Measurements from ENCODE around the gene CA9. TPM values are rescaled to one million over a fixed set of nuclear protein-coding genes. Genes with fewer than 3 reads are reported as not detected.

The CA9 gene
- total RNA-seq, 1 experiment from 2014 or later, result 8.5 TPM

DNA sequence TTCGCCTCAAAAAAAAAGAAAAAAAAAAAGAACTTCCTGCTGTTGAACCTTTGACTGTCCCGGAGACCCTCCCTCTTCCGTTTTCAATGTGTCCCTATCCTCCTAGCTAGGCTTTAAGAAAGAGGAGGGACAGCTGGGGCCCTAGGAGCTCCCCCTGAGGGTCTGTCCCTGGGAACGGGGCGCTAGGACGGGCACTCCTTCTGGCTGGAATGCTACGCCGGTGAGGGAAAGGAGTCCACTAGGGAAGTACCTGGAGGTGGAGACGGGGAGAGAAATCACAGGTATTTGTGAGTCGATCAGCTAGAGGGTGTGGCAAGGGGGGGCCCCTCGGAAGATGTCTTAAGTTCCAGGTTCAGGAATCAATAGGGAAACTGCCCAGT, 27.6 kb upstream of the CA9 start:
- H3K4me2 ChIP-seq (ENCODE audit: low read length), result peak overlapping the region; percentile 78
- intact Hi-C loops (cut with micrococcal nuclease), result no loop called here
- no peaks in the 10 kb centered on the region for H3K9me2 ChIP-seq (ENCODE audit: insufficient read depth)
- POLR2A ChIA-PET, result interaction anchor here (1.7 kb wide), 1 partner anchor 11 kb away, joined by 6 read pairs; the partner anchor contains the start of genes CCDC107 and RMRP
- peaks cover 6 to 20% of the 10 kb centered on the region in 2 experiments; a peak in 3 of 4 replicates for H3K4me1 ChIP-seq (ENCODE audit: control insufficient read depth in 1 of 2, insufficient read depth in 2 of 2, low read length in 2 of 2)
- peak overlapping the region; percentile 49 for H2AFZ ChIP-seq (ENCODE audit: low read depth, low read length, poor library complexity, severe bottlenecking)
- H3K27me3 ChIP-seq (ENCODE audit: insufficient read depth, low read length), result no peaks in the 10 kb centered on the region
- peak overlapping the region; percentile 52 for H3K9ac ChIP-seq (ENCODE audit: low read length)
- TSS peak; percentile 71 for BruUV-seq (replicated peaks)
- DNase-seq (ENCODE audit: low read depth, low spot score) (peak; percentile 22), ATAC-seq (peak; percentile 61)
- TF ChIP-seq, protein P1, sequence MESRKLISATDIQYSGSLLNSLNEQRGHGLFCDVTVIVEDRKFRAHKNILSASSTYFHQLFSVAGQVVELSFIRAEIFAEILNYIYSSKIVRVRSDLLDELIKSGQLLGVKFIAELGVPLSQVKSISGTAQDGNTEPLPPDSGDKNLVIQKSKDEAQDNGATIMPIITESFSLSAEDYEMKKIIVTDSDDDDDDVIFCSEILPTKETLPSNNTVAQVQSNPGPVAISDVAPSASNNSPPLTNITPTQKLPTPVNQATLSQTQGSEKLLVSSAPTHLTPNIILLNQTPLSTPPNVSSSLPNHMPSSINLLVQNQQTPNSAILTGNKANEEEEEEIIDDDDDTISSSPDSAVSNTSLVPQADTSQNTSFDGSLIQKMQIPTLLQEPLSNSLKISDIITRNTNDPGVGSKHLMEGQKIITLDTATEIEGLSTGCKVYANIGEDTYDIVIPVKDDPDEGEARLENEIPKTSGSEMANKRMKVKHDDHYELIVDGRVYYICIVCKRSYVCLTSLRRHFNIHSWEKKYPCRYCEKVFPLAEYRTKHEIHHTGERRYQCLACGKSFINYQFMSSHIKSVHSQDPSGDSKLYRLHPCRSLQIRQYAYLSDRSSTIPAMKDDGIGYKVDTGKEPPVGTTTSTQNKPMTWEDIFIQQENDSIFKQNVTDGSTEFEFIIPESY (IDR thresholded peaks at IDR 0.05; ENCODE audit: extremely low read depth, insufficient replicate concordance, low read length), result no peak
- peak in 1 of 3 experiments; percentile 22; a peak in 3 of 6 replicates for TF ChIP-seq CTCF (IDR thresholded peaks at IDR 0.05 in 2 of 3, conservative IDR thresholded peaks at IDR 0.05 in 1 of 3; ENCODE audit: borderline replicate concordance in 1 of 3, insufficient read depth in 1 of 3, low read depth in 2 of 3, low read length in 2 of 3)
- peak overlapping the region; percentile 56 to 62 for H3K4me3 ChIP-seq (replicated peaks in 1 of 2; ENCODE audit: low read depth in 1 of 2, low read length in 2 of 2)
- H4K20me1 ChIP-seq (ENCODE audit: insufficient read depth), result no peaks in the 10 kb centered on the region
- H3K9me3 ChIP-seq (ENCODE audit: control insufficient read depth in 1 of 2, insufficient read depth in 1 of 2, low read depth in 1 of 2, low read length in 2 of 2), result no peaks in the 10 kb centered on the region
- H3K79me2 ChIP-seq (ENCODE audit: insufficient read depth, low read length), result no peaks in the 10 kb centered on the region
- RAD21 ChIA-PET (ENCODE audit: low non-redundant PET in 1 of 2, low total read pairs in 2 of 2, uncharacterized antibody in 2 of 2, unreplicated experiment in 2 of 2), result interaction anchor here in 1 of 2 experiments (1.0 kb wide), 1 partner anchor 45 kb away, joined by 3 read pairs; no protein-coding TSS in a partner anchor
- H3K36me3 ChIP-seq (ENCODE audit: control insufficient read depth in 1 of 2, insufficient read depth in 2 of 2, low read length in 2 of 2), result no peaks in the 10 kb centered on the region
- CTCF ChIA-PET, result interaction anchor here (0.8 to 2.3 kb wide), 6 partner anchors 11 to 93 kb away, joined by 3 to 12 read pairs (median 4); partner anchors contain the start of genes CCDC107, CREB3, RMRP and TLN1
- peak overlapping the region; percentile 56 for H3K27ac ChIP-seq (ENCODE audit: low read depth, low read length)

Data from HCT116 (cell line).